Measurements from ENCODE around the gene RPP25.

RPP25 gene

DNA sequence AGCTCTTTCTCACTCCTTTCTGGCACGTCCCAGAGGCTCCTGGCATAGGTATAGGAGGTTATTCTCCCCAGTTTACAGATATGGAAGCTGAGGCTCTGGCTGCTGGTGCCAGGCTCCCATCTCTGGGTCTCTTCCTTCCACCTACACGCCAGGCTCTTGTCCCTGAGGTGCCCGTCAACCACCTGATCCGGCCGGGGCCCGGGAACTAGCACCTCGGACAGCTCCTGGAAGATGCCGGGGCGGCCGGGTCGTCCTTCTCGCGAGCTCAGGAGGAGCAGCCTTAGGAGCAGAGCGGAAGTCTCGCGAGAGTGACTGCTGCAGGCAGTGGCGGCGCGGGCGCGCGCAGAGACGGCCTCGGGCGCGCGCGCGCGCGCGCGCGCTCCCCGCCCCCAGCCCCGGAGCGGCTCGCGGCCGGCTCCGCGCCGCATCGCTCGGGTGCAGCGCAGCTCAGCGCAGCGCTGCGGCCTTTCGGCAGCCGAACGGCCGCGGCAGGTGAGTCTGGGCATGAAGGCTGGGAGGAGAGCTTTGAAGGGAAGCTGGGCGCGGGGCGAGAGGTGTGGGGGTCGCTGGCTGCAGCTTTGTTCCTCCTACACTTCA is 38.7 kb upstream of the RPP25 start, which contains the start of gene SCAMP5:
TSS of gene SCAMP5 (plus strand) at position 382 of the 597 bp plus-strand sequence. CDS start 16,277 bp downstream, outside the sequence.
- TF ChIP-seq CTCF (IDR thresholded peaks at IDR 0.05; ENCODE audit: low read depth, low read length), result no peak
- DNase-seq (ENCODE audit: low read depth in 2 of 2), result peak; percentile 93 to 95
- H3K4me3 ChIP-seq (replicated peaks in 1 of 2; ENCODE audit: low read depth in 2 of 2, low read length in 2 of 2), result peak within 1 kb of the TSS; percentile 63 to 67

DNA sequence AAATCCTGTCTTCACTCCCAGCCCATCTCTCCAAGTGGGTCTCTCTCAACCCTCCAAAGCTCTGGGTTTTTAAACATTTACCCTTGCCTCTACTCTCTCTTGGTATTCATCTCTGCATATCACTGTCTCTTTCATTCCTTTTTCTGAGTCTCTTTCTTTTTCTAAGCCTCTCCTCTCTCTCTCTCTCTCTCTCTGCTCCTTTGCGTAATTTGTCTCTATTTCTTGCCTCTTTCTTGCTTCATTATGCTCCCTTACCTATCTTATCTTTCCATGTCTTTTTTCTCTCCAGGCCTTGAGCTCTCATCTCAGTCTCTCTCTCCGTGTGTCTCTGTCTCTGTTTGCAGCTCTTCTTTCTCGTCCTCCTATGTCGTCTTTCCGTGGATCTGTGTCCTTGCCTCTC is 38.1 kb upstream of the RPP25 start:
- no peak overlapping the region for H3K4me3 ChIP-seq (replicated peaks in 1 of 2; ENCODE audit: low read depth in 2 of 2, low read length in 2 of 2)
- no peak for DNase-seq (ENCODE audit: low read depth in 2 of 2)

GRCh38 chr15:74994236-74994635 is 37.7 kb upstream of the RPP25 start:
- no peak overlapping the region for H3K4me3 ChIP-seq (replicated peaks in 1 of 2; ENCODE audit: low read depth in 2 of 2, low read length in 2 of 2)
- no peak for TF ChIP-seq CTCF (IDR thresholded peaks at IDR 0.05; ENCODE audit: low read depth, low read length)
- no peak for DNase-seq (ENCODE audit: low read depth in 2 of 2)

More for the DNA sequence above, 38.1 kb upstream of the RPP25 start:
- no peak for TF ChIP-seq CTCF (IDR thresholded peaks at IDR 0.05; ENCODE audit: low read depth, low read length)

- no peak for TF ChIP-seq CTCF (IDR thresholded peaks at IDR 0.05; ENCODE audit: low read depth, low read length)
- DNase-seq (ENCODE audit: low read depth in 2 of 2), result no peak
- no peak overlapping the region for H3K4me3 ChIP-seq (replicated peaks in 1 of 2; ENCODE audit: low read depth in 2 of 2, low read length in 2 of 2)
Measured at GRCh38 chr15:74992619-74993018, 36.0 kb upstream of the RPP25 start.

DNA sequence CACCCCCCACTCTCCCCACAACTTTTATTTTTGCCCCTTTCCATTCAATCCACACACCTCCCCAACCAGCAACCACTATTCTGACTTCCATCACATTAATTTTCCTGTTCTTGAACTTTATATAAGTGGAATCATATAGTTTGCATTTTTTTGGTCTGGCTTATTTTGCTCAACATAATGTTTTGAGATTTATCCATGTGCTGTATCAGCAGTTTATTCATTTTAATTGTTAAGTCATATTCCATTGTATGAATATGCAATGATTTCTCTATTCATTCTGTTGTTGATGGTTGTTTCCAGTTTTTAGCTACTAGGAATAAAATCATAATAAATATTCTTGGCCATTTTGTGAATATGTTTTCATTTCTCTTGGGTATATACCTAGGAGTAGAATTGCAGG is 33.0 kb upstream of the RPP25 start:
- H3K4me3 ChIP-seq (replicated peaks in 1 of 2; ENCODE audit: low read depth in 2 of 2, low read length in 2 of 2), result no peak overlapping the region
- no peak for DNase-seq (ENCODE audit: low read depth in 2 of 2)
- TF ChIP-seq CTCF (IDR thresholded peaks at IDR 0.05; ENCODE audit: low read depth, low read length), result no peak

DNA sequence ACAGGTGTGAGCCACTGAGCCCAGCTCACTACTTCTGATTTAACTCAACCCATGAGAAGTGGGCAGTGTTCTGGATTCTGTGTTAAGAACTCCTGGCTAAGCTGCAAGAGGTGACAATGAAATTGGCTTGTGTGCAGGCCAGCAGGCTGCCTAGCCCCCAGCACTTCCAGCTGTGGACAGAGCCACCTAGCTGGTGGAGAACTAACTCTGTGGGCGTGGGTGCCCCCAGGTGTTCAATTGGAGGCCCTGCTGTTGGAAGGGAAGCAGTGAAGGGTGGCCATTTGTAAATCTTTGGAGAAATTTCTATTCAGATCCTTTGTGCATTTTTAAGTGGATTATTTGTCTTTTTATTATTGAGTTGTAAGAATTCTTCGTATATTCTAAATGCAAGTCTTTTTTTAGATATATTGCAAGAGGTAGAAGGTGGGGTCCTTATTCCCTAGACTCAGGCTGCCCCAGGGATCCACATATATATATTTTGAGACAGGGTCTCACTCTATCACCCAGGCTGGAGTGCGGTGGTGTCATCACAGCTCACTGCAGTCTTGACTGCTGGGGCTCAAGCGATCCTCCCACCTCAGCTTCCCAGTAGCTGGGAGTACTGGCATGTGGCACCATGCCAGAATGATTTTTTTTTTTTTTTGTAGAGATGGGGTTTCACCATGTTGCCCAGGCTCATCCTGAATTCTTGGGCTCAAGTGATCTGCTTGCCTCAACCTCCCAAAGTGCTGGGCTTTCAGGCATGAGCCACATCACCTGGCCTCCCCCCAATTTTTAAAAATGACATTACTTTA is 31.6 kb upstream of the RPP25 start:
- peak; percentile 65 for TF ChIP-seq CTCF (IDR thresholded peaks at IDR 0.05; ENCODE audit: low read depth, low read length)
- peak; percentile 57 to 62 for DNase-seq (ENCODE audit: low read depth in 2 of 2)
- H3K4me3 ChIP-seq (replicated peaks in 1 of 2; ENCODE audit: low read depth in 2 of 2, low read length in 2 of 2), result no peak overlapping the region
